Activated CD4-positive, CD25-positive, alpha-beta regulatory T cell treated with anti-CD3 and anti-CD28 coated beads, Interleukin-2, amount 50 U/mL, for 24 hours (primary cell): ENCODE results near the gene DENND1A.

Source experiments
- ATAC-seq, 2 donors: fragments of 150-1000 bp; cut with Tn5 transposase; one replicate each; pipeline ENCODE4 v1.10.0; 2021; ENCODE audit warnings: mild to moderate bottlenecking in 1 of 2, moderate library complexity in 1 of 2

The DENND1A gene

DNA sequence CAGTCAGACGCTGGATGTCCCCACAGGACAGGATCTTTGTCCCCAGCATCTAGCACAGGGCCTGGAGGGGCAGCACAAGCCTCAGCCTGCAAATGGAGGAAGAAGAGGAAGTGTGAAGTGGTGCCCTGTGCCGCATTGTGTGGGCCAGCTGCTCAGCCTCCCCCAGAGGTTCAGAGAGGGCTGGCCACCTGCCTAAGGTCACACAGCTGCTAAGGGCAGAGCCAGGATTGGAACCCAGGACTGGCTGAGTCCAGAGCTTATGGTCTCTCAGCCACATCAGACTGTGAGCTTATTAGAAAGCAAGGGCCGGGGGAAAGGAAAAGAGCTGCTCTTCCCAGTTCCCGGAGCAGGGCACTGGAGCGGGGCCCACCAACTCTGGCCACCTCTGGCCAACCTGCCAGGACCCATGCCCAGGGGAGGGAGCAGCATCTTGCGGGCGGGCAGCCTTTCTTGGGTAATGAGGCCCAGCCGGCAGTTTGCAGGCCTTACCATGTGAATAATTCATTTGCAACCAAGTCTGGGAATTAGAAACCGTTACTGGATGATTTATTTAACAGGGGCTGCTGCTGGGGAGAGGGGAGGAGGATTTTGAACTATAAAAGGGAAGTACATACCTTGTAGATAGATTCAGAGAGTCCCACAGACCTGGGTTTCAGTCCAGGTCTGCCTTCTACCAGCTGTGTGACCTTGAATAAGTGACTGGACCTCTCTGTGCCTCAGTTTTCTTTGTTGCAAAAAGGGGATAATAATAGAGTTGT lies 585.6 kb downstream of the DENND1A start:
- ATAC-seq, result no peak

DNA sequence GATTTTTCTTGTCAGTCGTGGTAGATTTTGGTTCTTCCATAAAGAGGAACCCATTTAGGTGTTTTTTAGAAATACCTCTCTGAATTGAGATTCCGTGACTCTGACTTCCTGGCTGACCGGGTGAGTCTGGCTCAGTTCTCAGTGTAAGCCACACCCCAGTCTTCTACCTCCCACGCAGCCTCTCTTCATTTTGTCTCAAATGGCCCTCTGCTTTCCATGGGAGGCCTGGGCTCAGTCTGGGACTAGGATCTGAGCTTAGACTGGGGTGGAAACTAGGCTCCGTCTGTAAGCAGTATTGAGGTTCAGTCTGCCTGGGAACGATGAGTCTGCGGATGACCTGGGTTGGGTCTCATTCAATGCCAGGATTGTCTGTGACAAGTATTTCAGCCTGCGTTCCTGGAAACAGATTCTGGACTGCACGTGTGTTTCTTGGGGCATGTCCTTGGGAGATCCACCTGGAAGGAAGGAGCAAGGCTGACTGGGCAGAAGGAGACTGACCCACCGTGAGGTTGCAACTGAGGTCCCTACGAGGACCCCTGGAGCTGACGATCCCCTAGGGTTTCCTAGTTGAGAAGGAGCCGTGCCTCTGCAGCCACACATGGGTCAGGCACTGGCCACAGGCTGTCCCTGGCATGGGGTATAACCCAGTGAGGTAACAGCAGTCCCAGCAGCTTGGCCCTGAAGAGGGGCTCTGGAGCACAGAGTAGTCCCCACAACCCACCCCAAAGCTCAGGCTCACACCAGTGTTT lies 586.3 kb downstream of the DENND1A start:
- ATAC-seq, result no peak

DNA sequence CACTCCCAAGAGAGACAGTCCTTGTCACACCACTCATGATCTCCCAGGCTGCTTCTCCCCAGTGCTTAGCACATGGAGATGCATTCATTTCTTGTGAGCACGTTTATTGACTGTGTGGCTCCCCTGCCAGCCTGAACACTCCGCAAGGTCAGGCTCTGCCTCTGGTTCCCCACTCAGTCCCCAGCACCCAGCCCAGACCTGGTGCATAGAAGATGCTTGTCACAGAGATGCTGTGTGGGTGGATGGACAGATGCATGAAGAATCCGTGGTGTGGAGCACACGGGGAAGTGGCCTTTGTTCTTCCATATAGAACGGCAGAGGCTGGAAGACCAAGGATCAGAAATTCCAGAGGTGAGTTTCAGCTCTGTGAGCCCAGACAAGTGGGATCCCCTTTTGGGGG lies 587.7 kb downstream of the DENND1A start:
- no peak for ATAC-seq

DNA sequence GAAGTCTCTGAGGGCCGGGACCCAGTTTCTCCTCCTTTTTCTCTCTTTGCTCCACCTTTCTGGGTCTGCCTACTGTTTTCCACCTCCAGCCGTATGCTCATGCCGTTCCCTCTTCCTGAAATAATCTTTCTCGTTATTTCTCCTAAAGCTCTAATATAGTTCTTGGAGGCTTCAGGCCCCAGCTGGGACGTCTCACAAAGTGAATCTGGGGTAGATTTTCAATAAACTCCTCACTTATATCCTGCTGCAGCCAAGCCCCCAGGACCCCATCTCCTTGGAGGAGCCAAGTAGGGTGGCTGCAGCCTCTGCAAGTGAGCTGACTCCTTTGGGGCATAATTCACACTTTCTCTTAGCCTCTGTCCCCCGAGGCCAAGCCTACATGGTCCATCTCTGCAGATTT lies 588.1 kb downstream of the DENND1A start:
- ATAC-seq, result no peak

DNA sequence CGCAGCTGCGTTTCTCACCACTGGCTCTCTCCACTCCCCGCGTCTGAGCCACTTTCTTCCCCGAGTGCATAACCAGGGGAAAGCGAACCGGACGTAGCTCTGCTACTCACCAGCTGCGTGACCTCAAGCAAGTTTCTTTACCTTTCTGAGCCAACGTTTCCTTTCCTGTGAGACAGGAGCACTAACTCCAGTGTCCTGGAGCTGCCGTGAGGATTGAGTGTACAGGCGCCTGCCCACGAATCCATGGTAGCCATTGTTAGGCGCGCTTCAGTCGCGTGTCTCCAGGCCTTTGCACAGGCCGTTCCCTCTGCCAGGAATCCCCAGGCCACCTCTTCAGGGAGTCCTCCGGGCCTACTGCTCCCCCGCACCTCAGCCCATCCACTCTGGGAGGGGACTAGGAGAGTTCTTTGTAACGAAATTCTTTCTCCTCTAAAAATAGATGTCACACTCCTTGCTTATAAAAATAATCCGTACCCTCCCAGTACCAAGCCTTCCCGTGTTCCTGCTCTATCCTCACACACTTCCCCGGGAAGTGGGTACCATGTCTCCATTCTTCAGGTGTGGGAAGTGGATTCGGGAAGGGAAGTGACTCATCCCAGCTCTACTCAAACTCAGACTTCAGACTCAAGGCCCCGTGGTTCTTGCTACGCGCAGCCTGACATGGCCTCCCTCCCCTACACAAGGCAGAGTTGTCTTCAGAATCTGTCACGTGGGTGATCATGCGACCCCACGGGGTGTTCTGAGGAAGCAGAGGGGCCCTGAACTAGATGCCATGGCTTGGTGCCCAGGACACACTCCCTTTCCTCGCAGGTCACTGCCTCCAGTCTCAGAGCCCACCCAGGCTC lies 590.0 kb downstream of the DENND1A start:
- ATAC-seq, result peak; percentile 71

DNA sequence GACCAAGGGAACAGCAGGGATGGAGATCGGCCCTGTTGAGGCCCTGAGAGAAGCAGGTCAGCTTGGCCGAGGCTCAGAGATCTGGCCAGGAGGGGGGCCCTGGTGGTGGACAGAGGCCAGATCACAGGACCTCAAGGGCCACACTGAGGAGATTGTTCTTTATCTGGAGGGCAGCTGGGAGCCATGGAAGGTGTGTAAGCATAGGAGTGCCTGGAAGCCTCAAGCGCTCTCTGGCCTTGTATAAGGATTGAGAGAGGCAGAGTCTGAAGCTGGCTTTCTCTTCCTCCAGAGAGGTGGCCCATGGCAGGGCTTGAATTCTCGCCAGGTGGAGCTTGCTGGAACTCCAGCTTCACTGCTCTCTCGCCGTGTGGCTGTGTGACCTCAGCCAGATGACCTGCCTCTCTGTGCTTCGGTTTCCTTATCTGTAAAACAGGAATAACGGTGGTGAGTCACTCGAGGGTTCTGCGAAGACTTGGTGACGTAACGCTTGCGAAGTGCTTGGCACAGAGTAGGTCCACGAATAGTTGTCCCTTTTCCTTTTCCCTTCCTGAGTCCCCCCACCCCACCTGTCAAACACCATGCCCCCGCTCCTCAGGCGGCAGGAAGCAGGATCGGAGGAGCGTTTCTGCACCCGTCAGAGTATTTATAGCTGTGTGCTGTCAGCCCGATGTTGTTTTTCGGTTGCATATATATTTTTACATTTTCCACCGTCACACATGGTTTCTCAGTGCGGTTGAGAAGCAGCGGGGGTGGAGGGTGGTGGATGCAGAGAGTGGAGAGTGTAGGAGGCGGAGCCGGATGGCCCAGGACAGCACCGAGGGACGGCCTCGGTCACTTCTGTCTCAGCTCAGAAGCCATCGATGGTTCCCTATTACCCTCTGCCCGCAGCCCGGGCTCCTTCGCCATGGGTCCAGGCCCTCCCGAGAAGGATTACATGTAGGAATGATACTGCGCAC lies 590.9 kb downstream of the DENND1A start:
- peak; percentile 76 to 77 for ATAC-seq

DNA sequence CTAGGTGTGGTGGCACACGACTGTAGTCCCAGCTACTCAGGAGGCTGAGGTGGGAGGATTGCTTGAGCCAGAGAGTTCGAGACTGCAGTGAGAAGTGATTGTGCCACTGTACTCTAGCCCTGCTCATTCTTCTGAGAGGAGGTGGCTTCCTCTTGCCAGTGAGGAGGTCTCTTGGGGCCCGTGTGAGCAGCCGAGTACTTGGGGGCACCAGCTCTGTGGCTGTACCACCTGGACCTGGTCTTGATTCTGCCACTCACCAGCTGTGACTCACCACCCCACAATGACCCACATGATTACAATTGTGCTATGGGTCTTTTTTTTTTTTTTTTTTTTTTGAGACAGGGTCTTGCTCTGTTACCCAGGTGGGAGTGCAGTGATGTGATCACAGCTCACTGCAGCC lies 592.0 kb downstream of the DENND1A start:
- no peak for ATAC-seq

DNA sequence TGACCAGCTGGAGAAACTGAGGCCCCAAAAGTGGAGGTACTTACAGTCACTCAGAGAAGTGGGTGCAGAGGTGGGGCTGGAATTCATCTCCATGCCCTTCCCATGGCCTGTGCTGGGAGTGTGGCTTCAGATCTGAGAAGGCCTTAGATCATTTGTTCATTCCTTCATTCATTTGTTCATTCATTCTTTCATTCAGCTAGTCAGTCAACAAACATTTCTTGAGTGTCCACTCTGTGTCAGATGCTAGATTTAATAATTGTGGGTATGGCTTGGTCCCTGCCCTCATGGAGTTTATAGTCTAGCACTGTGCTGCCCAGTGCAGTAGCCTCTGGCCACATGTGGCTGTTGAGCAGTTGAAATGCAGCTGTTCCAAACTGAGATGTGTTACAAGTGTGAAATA lies 593.0 kb downstream of the DENND1A start:
- ATAC-seq, result no peak

DNA sequence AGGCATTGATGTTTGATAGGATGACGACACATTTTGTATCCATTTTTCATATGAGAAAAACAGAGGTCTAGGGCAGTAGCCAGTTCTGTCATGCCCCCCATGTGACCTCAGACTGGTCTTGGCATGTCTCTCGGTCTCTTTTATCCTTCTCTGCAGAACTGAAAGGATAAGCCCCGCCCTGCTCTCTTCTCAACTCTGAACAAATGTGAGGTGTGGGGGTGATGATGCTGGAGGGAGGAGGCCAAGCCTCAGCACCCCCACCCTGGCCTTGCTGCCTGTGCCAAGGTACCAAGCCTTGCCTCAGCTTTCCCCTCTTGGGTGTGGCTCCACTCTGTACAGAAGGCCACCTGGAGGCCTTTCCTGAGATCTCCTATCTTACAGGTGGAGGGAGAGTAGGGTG lies 593.5 kb downstream of the DENND1A start:
- no peak for ATAC-seq

DNA sequence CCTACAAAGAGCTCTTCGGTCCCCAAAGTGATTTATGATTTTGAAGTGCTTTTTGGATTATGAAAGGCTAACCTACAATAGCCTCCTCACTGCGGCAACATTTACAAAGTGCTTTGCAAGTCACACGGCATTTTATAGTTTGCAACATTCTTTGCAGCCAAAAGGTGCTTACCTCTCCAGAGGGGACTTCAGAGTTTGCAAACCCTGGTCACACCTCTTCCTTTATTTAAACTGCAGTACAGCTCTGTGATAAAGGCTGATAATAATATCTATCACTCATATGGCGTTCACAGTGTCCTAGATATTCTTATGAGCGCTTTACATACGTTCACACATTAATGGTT lies 594.0 kb downstream of the DENND1A start:
- no peak for ATAC-seq

DNA sequence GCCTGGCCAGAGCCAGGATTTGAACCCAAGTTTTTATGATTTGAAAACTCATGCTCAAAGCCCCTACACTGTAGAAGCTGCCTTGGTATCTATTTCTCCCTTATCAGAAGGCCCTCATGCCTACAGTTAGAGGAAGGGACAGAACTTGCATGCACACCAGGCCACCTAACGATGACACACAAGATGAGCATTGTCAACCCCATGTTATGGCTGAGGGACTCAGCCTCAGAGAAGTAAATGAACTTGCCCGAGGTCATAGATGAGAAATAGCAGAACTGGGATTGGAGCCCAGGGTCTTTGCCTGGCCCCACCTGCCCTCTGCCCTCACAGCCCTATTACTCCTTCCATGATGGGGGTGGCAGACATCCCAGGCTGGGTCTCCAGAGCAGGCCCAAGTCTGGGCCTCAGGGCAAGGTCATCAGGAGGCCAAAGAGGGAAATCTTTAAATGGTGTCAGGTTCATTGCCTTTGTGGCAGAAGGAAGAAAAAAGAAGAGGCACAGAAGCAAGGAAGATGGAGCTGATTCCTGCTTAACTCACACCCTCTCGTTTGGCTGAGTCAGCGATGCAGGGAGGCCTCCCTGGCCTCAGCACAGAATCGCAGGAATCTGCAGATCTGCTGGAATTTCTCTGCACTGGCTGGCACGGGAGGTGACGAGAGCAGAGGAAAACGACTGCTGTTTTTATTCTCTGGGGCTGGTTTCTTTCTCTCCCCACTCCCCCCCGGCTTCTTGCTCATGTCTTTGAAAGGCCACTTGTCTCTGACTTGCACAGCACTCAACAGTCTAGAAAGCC lies 594.5 kb downstream of the DENND1A start:
- ATAC-seq, result no peak

DNA sequence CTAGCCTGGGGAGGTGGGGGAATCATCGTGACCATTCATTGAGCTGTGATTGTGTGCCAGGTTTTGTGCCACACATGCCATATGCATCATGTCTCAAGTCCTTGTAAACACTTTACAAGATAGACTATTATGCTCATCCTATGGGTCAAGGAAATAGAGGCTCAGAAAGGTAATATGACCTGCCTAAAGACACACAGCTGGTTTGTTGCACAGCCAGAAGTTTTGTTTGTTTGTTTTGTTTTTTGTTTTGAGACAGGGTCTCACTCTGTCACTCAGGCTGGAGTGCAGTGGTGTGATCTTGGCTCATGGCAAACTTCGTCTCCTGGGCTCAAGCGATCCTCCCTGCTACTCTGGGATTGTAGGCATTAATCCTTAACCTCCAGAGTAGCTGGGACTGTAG lies 595.3 kb downstream of the DENND1A start:
- no peak for ATAC-seq

DNA sequence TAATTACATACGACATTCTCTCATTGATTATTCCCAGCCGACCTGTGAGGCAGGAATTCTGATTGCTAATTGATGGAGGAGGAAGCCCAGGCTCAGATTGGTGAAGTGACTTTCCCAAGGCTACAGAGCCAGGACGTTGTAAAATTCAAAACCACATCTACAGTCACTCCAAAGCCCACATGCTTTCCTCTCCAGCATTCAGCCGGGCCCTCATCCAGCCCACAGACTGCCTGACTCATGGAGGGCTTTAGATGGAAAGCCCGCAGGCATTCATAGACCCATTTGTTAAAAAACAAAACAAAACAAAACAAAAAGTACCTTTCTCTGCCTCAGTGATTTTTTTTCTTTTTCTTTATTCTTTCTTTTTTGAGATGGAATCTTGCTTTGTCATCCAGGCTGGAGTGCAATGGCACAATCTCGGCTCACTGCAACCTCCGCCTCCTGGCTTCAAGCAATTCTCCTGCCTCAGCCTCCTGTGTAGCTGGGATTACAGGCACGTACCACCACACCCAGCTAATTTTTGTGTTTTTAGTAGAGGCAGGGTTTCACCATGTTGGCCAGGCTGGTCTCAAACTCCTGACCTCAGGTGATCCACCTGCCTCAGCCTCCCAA lies 596.8 kb downstream of the DENND1A start:
- ATAC-seq, result peak in 1 of 2 donors; percentile 37

DNA sequence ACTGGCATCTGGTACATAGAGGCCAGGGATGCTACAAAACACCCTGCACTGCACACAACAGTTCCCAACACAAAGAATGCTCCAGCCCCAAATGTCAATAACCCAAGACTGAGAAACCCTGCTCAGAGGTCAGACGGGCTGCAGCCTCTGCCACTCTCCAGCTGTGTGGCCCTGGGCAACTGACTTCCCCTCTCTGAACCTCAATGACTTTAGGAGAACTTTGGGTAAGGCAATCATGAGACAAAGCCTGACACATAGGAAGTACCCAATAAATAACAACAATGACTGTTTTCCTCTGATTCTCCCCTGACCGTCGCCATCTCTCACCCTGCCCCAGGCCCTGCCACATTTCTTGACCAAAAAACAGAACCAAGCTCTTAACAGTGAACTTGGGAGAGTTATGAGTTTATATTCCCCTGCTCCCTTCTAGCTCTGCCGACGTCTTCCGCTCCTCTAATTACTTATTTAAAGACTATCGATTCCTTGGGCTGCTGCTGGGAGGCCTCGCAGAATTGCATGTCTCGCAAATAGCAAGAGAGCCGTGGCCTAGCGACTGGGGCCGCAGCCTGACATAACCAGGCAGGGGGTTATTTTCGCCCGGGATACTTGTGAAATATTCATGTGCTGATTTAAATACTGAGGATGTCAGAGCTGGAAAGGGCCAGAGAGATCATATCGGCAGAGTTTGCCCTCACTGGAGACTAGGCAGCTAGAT lies 598.4 kb downstream of the DENND1A start:
- no peak for ATAC-seq
